CD4-positive, alpha-beta T cell (primary cell): ENCODE results near the gene KNG1. TPM values are rescaled to one million over a fixed set of nuclear protein-coding genes. Genes with fewer than 3 reads are reported as not detected.

Source experiments
- ATAC-seq: fragments of 200-7000 bp; cut with Tn5 transposase; one replicate; pipeline ENCODE4 v1.10.0; 2022; ENCODE audit warnings: mild to moderate bottlenecking; ENCODE audit not compliant: poor library complexity
- CTCF ChIA-PET: fragments of 350-600 bp; sonication (Branson Sonifier 250); formaldehyde crosslinking; loops from one replicate; lab custom pipeline; 2021; ENCODE audit warnings: antibody characterized with exemption, inconsistent platforms; lab: Charles Lee
- POLR2A ChIA-PET: fragments of 350-600 bp; sonication (Branson Sonifier 250); formaldehyde crosslinking; loops from one replicate; lab custom pipeline; 2021; ENCODE audit warnings: antibody characterized with exemption, inconsistent platforms; lab: Charles Lee
- DNase-seq, 14 experiments: peaks; one replicate each; pipeline ENCODE4 v3.0.0-alpha.2; 2013 to 2020; ENCODE audit warnings: mixed read lengths in 2 of 14
- H3K27ac ChIP-seq, 2 donors: one replicate each; pipeline versions ENCODE4 v1.5.1 to v1.7.0; 2013; ENCODE audit warnings: low read length in 2 of 2, low read depth in 1 of 2, mild to moderate bottlenecking in 1 of 2
- H3K27me3 ChIP-seq, 2 experiments: 1 replicate in 1 of 2; 2 replicates in 1 of 2; pipeline versions ENCODE4 v1.6.1 to v1.7.0; 2013; ENCODE audit warnings: low read length in 2 of 2, control low read depth in 1 of 2, mild to moderate bottlenecking in 1 of 2, moderate library complexity in 1 of 2; ENCODE audit not compliant: insufficient read depth in 2 of 2, control insufficient read depth in 1 of 2
- H3K36me3 ChIP-seq: one replicate; pipeline ENCODE4 v1.6.1; 2013; ENCODE audit warnings: low read length, control low read depth; ENCODE audit not compliant: insufficient read depth
- H3K4me1 ChIP-seq: one replicate; pipeline ENCODE4 v1.6.1; 2013; ENCODE audit warnings: low read length, control low read depth; ENCODE audit not compliant: insufficient read depth
- H3K4me3 ChIP-seq: one replicate; pipeline ENCODE4 v1.5.1; 2013; ENCODE audit warnings: mild to moderate bottlenecking, low read length, moderate library complexity
- H3K9me3 ChIP-seq, 2 experiments: 1 replicate in 1 of 2; 2 replicates in 1 of 2; pipeline versions ENCODE4 v1.6.1 to v1.7.0; 2013; ENCODE audit warnings: low read length in 2 of 2, mild to moderate bottlenecking in 2 of 2, control low read depth in 1 of 2, moderate library complexity in 1 of 2; ENCODE audit not compliant: control insufficient read depth in 1 of 2, insufficient read depth in 1 of 2
- H3K27ac Mint-ChIP-seq: one replicate; pipeline ENCODE4 v1.8.0; 2020; ENCODE audit warnings: mixed read lengths
- H3K27me3 Mint-ChIP-seq: one replicate; pipeline ENCODE4 v1.8.0; 2021; ENCODE audit warnings: mixed read lengths
- H3K36me3 Mint-ChIP-seq: one replicate; pipeline ENCODE4 v1.8.0; 2021; ENCODE audit warnings: low read depth, mixed read lengths
- H3K4me1 Mint-ChIP-seq: one replicate; pipeline ENCODE4 v1.8.0; 2021; ENCODE audit warnings: low read depth, mixed read lengths
- H3K4me3 Mint-ChIP-seq: one replicate; pipeline ENCODE4 v1.8.0; 2020; ENCODE audit warnings: mild to moderate bottlenecking, mixed read lengths
- H3K9me3 Mint-ChIP-seq: one replicate; pipeline ENCODE4 v1.8.0; 2020; ENCODE audit warnings: mixed read lengths
- CTCF ChIP-seq: fragments of 200-600 bp; IDR thresholded peaks from one replicate; pipeline ENCODE4 v1.8.0; 2022; ENCODE audit warnings: antibody characterized with exemption, mild to moderate bottlenecking
- intact Hi-C, 2 experiments: fragments of 100-400 bp; cut with DNase I in 1 of 2; cut with micrococcal nuclease in 1 of 2; formaldehyde crosslinking; loops; one replicate each; pipeline versions ENCODE4 v1.15.1 to v1.9.0; 2023 to 2025; cut with DNase I, micrococcal nuclease
- total RNA-seq, 174 experiments: library from RNA in 2 of 174; stranded (reverse) in 2 of 174; gene quantifications; one replicate each; pipeline ENCODE4 v1.2.3 and lab custom pipeline; 2021 to 2026

KNG1 gene
- total RNA-seq, 2 experiments from 2014 or later, result not detected

GRCh38 chr3:186724911-186725310, 7.8 kb downstream of the KNG1 start:
- Histone ChIP-seq H3K4me1 (no peaks in the 10 kb centered on the region), H3K27ac (no peak overlapping the region), H3K27me3 (no peaks in the 10 kb centered on the region), H3K9me3 (no peaks in the 10 kb centered on the region), H3K36me3 (no peaks in the 10 kb centered on the region), H3K4me3 (no peak overlapping the region)
- Mint-ChIP-seq H3K27ac (no peak overlapping the region), H3K27me3 (peaks cover 5% of the 10 kb centered on the region), H3K4me3 (no peak overlapping the region), H3K9me3 (no peaks in the 10 kb centered on the region), H3K36me3 (no peaks in the 10 kb centered on the region), H3K4me1 (no peaks in the 10 kb centered on the region)
- CTCF ChIA-PET, result no interaction called here
- intact Hi-C loops, result loop anchor here in 1 of 2 experiments (5.0 kb wide), 1 partner anchor 97 kb away; no protein-coding TSS in a partner anchor
- POLR2A ChIA-PET, result no interaction called here
- DNase-seq (no peak), ATAC-seq (no peak)
- no peak for TF ChIP-seq CTCF

- intact Hi-C loops, result no loop called here
- no peaks in the 10 kb centered on the region for H3K9me3 ChIP-seq
- H3K27me3 Mint-ChIP-seq, result peaks cover 5% of the 10 kb centered on the region
- TF ChIP-seq CTCF, result no peak
- H3K27me3 ChIP-seq, result no peaks in the 10 kb centered on the region
- H3K4me1 Mint-ChIP-seq, result no peaks in the 10 kb centered on the region
- H3K36me3 ChIP-seq, result no peaks in the 10 kb centered on the region
- H3K9me3 Mint-ChIP-seq, result no peaks in the 10 kb centered on the region
- DNase-seq, result no peak
- no peak overlapping the region for H3K27ac Mint-ChIP-seq
- ChIA-PET CTCF (no interaction called here), POLR2A (no interaction called here)
- H3K27ac ChIP-seq, result no peak overlapping the region
- no peaks in the 10 kb centered on the region for H3K4me1 ChIP-seq
- no peaks in the 10 kb centered on the region for H3K36me3 Mint-ChIP-seq
- no peak for ATAC-seq
- no peak overlapping the region for H3K4me3 ChIP-seq
- H3K4me3 Mint-ChIP-seq, result no peak overlapping the region
Measured at GRCh38 chr3:186732169-186732766, 15.1 kb downstream of the KNG1 start.

GRCh38 chr3:186742618-186743380, 25.6 kb downstream of the KNG1 start:
- DNase-seq, result no peak
- no peak for TF ChIP-seq CTCF
- ChIA-PET CTCF (no interaction called here), POLR2A (no interaction called here)
- Histone ChIP-seq H3K4me1 (no peaks in the 10 kb centered on the region), H3K4me3 (no peak overlapping the region), H3K27ac (no peak overlapping the region), H3K36me3 (no peaks in the 10 kb centered on the region), H3K9me3 (no peaks in the 10 kb centered on the region), H3K27me3 (no peaks in the 10 kb centered on the region)
- no peaks in the 10 kb centered on the region for H3K36me3 Mint-ChIP-seq
- H3K27me3 Mint-ChIP-seq, result no peaks in the 10 kb centered on the region
- H3K9me3 Mint-ChIP-seq, result no peaks in the 10 kb centered on the region
- no peaks in the 10 kb centered on the region for H3K4me1 Mint-ChIP-seq
- H3K4me3 Mint-ChIP-seq, result no peak overlapping the region
- intact Hi-C loops, result no loop called here
- no peak for ATAC-seq
- no peak overlapping the region for H3K27ac Mint-ChIP-seq
